GM21576 (cell line): ENCODE data around the gene MCL1.

Experiments used
- ATAC-seq: cut with Tn5 transposase; IDR thresholded peaks from one replicate; pipeline ENCODE4 v1.9.1; 2021; ENCODE audit warnings: mild to moderate bottlenecking, moderate library complexity; ENCODE audit not compliant: unreplicated experiment

MCL1 gene

DNA sequence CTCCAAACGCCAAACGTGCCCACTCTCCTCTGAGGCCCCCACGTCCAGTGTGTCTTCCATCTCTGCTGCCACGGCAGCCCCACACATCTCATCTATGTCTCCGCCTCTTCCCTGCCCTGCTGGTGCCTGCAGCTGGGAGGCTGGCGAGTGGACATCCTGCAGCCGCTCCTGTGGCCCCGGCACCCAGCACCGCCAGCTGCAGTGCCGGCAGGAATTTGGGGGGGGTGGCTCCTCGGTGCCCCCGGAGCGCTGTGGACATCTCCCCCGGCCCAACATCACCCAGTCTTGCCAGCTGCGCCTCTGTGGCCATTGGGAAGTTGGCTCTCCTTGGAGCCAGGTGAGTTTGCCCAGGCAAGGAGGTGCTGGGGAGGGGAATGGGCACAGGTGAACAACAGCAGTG is 21.6 kb downstream of the MCL1 start:
- ATAC-seq = no peak

DNA sequence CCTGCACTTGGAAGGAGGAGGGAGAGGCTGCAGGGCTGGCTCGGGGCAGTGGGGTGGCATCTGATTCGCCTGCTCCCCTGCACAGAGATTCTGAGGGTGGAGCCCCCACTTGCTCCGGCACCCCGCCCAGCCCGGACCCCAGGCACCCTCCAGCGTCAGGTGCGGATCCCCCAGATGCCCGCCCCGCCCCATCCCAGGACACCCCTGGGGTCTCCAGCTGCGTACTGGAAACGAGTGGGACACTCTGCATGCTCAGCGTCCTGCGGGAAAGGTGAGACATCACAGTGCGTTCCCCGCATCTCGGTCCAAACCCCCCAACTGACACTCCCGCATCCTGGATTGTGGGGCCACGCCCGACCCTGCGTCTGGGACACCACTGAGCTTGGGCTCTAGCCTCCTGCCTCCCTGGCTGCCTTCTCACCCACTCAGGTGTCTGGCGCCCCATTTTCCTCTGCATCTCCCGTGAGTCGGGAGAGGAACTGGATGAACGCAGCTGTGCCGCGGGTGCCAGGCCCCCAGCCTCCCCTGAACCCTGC is 22.3 kb downstream of the MCL1 start:
- no peak for ATAC-seq

DNA sequence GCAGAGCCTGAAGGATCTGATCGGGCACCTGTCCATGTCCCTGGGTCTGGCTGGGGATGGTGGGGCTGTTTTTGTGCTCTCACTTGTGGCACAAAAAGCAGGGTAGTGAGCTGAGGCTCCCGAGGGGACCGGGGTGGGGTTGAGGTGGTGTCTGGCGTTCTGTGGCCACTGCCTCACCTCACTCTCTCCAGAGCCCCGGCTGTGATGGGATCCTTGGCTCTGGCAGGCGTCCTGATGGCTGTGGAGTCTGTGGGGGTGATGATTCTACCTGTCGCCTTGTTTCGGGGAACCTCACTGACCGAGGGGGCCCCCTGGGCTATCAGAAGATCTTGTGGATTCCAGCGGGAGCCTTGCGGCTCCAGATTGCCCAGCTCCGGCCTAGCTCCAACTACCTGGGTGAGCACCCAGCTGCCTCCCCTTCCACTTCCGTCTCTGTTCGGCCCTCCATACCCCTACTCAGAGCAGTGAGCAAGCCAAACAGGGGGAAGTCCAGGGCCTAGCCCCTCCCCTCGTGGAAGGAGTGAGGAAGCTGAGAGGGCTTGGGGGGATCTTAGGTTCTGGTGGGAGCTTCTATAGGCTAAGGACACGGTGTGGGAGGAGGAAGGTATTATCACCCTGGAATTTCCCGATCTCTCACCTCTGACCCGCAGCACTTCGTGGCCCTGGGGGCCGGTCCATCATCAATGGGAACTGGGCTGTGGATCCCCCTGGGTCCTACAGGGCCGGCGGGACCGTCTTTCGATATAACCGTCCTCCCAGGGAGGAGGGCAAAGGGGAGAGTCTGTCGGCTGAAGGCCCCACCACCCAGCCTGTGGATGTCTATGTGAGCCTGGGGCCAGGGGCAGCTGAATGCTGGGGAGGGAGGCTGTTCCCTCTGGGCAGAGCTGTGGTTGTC is 23.2 kb downstream of the MCL1 start:
- no peak for ATAC-seq

DNA sequence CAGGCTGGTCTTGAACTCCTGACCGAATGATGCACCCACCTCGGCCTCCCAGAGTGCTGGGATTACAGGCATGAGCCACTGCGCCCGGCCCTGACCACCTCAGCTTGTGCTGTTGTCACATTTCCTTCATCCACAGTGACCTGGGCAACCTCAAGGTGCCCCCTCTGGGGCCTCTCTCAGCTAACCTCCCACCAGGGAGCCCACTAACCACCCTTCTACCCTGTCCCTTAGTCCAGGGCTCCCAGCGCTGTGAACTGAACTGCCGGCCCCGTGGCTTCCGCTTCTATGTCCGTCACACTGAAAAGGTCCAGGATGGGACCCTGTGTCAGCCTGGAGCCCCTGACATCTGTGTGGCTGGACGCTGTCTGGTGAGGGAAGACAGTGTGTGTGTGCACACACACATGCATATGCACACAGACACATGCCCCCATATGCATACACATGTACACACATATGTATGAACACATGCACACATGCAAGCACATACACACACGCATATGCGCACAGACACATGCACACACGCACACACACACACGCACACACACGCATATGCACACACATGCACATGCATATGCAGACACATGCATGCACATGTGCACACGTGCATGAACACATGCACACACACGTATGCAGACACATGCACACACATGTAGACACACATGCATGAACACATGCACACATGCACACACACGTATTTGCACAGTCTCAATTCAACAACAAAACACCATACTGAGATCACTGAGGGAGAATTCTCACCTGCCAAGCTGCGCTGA is 24.0 kb downstream of the MCL1 start:
- no peak for ATAC-seq

DNA sequence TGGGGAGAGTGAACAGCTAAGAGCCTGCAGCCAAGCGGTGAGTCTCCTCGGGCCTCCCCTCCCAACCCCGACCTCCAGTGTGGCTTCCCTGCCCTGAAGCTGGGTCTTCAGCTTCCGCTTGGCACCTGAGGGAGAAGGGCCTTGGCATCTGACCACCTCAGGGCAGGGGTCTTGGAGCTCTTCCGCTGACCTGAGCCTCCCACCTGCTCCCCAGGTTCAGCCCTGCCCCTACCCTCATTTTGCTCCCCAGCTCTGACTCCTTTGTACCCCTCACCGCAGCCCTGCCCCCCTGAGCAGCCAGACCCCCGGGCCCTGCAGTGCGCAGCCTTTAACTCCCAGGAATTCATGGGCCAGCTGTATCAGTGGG is 25.3 kb downstream of the MCL1 start:
- ATAC-seq = no peak

DNA sequence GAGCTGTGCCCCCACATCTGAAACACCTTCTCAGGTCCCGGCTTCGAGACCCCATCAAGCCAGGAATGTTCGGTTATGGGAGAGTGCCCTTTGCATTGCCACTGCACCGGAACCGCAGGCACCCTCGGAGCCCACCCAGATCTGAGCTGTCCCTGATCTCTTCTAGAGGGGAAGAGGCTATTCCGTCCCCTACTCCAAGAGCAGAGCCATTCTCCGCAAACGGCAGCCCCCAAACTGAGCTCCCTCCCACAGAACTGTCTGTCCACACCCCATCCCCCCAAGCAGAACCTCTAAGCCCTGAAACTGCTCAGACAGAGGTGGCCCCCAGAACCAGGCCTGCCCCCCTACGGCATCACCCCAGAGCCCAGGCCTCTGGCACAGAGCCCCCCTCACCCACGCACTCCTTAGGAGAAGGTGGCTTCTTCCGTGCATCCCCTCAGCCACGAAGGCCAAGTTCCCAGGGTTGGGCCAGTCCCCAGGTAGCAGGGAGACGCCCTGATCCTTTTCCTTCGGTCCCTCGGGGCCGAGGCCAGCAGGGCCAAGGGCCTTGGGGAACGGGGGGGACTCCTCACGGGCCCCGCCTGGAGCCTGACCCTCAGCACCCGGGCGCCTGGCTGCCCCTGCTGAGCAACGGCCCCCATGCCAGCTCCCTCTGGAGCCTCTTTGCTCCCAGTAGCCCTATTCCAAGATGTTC is 25.9 kb downstream of the MCL1 start:
- no peak for ATAC-seq

DNA sequence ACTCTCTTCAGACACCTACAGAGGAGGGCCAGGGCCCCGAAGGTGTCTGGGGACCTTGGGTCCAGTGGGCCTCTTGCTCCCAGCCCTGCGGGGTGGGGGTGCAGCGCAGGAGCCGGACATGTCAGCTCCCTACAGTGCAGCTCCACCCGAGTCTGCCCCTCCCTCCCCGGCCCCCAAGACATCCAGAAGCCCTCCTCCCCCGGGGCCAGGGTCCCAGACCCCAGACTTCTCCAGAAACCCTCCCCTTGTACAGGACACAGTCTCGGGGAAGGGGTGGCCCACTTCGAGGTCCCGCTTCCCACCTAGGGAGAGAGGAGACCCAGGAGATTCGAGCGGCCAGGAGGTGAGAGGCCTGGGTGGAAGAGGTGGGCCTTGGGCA is 26.5 kb downstream of the MCL1 start:
- ATAC-seq = no peak

DNA sequence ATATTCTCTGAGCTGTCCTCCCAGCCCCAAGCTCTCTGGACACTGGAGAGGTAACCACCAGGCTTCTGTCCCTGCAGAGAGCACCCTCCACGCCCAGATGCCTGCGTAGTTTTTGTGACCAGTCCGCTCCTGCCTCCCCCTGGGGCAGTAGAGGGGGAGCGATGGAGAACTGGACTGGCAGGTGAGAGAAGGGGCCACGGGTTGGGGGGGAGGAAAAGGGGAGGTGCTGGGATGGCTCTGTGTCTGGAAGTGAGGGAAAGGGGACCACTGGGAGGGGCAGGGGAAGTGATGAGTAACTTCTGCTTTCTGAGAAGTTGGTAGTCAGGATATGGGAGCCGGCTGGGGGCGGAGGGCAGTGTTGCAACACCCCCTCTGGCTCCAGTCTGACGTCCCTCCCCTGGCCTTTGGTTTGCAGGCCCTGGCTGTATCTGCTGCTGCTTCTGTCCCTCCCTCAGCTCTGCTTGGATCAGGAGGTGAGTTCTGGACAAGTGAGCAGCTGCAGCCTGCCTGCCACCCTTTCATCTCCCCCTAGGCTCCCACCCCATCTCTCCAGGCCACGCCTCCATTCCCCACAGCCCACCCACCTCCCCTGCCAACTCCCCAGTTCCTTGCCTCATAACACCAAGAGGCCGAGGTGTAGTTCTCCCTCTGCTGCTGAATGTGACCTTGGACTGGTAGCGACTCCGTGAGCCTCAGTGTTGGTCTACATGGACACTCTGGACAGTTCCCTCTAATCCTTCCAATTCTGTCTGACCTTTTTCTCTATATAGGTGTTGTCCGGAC is 27.1 kb downstream of the MCL1 start:
- ATAC-seq = no peak

DNA sequence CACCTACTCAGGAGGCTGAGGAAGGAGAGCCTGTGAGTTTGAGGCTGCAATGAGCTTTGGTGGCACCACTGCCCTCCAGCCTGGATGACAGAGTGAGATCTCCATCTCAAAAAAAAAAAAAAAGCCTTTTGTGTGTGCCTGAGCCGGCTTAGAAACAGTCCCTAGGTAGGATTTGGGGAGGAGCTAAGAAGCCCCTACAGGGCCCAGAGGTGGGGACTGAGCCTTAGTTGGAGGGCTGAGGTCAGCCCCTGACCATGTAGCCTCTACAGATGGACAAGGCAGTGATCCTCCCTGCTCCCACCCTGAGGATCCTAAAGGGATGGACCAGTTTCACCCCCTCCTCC is 27.7 kb downstream of the MCL1 start:
- ATAC-seq = no peak

DNA sequence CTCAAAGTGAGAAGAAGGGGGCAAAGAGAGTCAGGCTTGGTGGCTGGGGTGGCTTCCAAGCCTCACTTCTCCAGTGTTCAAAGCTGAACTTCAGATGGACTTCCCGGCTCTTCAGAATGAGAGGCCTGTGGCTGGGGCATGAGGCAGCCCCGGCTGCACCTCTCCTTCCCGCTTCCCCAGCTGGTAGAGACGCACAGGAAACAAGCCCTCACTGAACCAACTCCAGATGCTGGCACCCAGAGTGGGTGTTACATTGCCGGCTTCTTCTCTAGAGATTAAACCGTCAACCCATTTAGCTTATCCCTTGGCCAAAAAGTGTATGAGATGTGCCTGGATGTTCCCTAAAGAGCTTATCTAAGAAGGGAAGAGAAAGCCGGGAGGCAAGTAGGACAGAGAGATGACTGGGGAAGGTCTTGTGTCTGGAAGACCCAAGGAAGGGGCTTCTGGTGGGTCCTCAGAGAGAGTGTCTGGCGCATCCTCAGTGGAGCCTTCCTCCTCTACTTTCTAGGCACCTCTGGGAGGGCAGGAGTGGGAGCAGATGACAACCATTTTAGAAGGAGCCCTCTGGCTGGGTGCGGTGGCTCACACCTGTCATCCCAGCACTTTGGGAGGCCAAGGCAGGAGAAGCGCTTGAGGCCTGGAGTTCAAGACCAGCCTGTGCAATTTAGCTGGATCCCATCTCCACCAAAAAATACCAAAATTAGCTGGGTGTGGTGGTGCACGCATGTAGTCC is 28.2 kb downstream of the MCL1 start:
- ATAC-seq = no peak

DNA sequence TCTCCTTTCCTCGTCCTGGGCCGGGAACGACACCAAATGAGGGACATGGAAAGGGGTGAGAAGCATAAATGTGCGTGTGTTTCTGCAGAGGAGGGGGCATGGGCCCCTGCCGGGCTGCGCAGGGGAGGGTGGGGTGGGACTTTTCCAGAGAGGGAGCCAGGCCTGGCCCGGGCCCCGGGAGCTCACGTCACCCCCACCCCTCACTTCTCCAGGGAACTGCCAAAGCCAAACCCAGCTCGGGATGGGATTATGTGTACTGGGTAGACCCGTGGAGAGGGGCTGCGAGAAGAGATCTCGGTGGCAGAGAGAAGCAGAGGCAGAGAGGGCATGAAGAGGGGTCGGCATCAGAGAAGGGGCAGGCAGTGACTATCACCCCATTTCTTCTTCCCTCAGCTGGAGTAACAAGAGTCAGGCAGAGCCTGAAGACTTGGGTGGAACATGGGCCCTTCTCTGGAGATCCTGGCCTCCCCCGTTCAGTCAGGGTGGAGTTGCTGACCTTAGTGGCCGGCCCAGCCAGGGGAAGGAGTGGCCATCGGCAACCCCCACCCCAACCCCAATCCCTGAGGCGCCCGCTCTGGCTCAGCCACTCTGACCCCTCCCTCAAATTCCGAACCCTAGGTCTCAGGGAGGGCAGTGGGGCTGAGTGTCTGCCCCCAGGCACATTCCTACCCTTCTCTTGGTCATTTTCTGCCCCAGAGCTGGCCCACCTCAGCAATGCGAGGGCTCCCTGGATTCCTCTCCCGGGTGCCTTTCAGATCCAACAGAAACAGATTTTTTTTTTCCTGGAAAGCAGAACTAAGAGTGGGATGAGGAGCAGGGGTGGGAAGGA is 29.0 kb downstream of the MCL1 start:
- ATAC-seq = no peak

DNA sequence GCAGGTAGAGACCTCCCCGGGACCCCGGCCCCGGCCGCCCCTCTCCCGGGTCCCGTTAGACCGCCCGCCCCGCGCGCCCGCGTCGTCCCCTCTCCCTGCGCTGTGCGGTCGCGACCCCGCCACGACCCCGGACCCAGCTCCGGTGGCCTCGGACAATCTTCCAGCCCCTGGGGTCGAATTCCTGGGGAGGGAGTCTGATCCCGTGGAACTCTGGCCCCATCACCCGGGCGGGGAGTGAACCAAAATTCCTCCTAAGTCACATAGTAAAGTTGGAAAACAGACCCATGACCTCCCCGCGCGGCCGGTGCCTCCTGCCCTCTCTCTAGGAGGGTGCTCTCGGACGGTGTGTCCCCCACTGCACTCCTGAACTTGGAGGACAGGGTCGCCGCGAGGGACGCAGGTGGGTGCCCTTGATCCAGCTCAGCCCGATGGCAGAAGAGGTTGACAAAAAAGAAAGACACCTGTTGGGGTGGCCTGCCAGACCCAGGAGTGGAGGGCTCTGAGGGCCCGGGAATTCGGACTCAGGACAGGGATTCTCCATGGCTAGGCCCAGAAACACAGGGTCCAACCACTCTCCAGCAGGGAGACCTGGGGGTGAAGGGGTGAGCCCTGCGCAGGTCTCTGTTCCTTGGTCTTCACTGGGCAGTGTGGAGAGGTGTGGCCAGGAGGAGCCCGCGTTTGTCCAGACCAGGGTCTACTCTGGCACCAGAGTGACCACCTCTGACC is 29.8 kb downstream of the MCL1 start:
- no peak for ATAC-seq

DNA sequence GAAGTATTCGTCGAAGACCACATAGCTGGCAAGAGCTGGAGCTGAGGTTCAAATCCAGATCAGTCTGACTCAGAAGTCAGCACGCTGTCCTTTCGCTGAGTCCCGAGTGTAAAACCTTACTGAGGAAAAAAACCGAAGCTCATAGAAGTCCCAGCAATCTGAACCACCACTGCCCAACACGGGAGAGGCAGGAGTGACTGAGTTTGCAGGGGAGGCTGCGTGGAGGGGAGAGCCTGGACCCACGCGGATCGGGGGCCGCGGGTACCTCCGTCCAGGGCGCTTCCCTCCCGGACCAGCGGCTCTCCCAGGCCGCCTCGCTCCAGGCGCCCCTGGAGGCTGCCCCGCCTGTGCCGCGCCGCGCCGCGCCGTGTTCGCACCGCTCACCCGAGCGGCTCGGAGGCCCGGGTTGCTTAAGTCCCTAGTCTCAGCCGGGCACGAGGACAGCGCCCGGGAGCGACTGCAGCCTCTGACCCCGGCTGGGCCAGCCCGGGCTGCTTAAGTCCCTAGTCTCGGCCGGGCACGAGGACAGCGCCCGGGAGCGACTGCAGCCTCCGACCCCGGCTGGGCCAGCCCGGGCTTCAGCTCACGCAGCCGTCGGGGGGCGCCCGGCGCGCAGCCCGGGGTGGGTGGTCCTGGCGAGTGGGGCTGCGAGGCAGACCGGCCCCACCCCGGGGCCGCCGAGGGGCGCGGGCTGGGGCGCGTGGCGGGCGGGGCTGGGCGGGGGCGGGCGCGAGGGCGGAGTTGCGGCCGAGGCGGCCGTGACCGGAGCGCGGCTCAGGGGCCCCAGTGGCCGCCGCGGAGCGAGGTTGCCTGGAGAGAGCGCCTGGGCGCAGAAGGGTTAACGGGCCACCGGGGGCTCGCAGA is 30.5 kb downstream of the MCL1 start, which contains the start of gene ADAMTSL4:
Gene ADAMTSL4 (plus strand): TSS at position 777 of the 864 bp plus-strand sequence. CDS start 2,881 bp downstream, outside the sequence.
- no peak for ATAC-seq

DNA sequence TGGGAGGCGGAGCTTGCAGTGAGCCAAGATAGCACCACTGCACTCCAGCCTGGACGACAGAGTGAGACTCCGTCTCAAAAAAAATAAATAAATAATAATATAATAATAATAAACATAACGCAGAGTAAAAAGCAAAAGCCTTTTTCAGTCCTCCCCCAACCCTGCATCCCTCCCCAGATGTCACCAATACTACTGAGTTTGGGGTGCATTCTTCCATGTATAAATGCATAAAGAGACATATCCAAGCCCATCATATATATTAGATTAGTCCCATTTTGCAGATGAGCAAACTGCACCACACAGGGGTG is 31.1 kb downstream of the MCL1 start:
- no peak for ATAC-seq

DNA sequence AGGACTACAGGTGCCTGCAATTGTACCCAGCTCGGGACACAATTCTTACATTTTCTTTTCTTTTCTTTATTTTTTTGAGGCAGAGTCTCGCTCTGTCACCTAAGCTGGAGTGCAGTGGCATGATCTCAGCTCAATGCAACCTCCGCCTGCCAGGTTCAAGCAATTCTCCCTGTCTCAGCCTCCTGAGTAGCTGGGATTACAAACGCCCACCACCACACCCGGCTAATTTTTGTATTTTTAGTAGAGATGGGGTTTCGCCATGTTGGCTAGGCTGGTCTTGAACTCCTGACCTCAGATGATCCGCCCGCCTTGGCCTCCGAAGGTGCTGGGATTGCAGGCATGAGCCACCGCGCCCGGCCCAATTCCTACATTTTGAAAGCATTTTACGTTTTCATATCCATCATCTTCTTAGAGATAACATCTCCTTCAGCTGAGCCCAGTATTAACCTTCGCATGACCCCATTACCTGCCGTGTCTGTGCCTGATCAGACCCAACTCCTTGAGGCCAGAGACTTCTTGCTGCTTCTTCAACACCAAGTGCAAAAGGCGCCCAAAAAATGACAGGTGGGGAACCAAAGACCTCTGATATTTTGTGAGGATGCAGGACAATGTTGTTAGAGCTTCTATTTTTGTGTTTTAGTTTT is 33.0 kb downstream of the MCL1 start:
- ATAC-seq = no peak

DNA sequence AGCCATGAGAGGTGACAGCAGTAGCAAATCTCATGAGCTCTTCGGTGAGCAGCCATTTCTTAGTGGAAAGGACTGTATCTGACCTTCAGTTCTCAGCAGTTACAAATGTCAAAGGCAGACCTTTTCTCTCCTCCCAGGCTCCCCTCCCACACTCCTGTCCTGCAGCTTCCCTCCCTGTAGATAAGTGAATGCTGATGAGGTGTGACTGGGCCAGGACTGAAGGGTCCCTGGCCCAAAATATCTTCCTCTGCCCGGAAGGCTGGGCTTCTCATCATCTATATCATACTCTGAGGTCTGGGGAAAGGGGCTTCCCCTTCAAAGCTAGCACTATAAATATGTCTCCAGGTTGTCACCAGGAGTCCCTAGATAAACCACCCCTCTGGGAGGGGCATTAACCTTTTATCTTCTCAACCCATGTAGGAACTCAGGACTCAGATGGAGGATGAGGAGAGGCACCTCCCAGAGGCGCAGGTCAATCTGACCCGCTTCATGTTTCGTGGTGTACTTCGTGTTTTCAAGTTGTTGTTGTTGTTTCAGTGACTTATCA is 33.9 kb downstream of the MCL1 start:
- ATAC-seq = no peak

DNA sequence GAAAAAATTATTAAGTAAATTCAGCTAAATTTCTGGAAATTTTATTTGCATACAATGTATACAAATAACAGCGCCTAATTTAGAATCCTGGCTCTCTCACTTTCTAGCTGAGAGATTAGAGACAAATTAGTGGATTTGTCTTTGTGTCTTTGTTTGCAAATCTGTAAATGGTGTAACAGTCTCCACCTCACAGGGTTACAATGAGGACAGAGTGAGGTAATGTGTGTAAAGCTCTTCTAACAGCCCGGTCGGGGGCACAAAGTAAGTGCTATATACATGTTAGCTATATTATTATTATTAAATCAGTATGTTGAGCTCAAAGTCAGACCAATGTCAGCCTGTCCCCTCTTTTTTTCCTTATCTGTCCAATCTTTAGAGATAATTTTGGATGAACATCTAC is 35.2 kb downstream of the MCL1 start:
- no peak for ATAC-seq
